ENCODE data around the gene KCTD2. TPM values are rescaled to one million over a fixed set of nuclear protein-coding genes. Genes with fewer than 3 reads are reported as not detected.
A peak's percentile ranks its signal among the peaks of the same experiment; 100 is the strongest.
"Not testable (repeated sequence)": the region's sequence is repeated elsewhere in the genome, so short reads cannot be mapped to it uniquely, and the experiment has no call there.

Gene KCTD2
- total RNA-seq, 2 experiments from 2014 or later: 20.6 to 23.3 TPM

GRCh38 chr17:75067856-75068255 is 20.8 kb downstream of the KCTD2 start:
- ChIA-PET CTCF (interaction anchor here (0.6 to 2.2 kb wide), 4 partner anchors 11 to 106 kb away, joined by 3 to 11 read pairs (median 8); no protein-coding TSS in a partner anchor), POLR2A (interaction anchor here (1.1 kb wide), 1 partner anchor 63 kb away, joined by 3 read pairs; the partner anchor contains the start of gene NT5C)
- Mint-ChIP-seq H3K4me1 (ENCODE audit: low read depth) (peaks cover 37% of the 10 kb centered on the region), H3K4me3 (no peak overlapping the region), H3K27me3 (no peaks in the 10 kb centered on the region), H3K27ac (peak overlapping the region; percentile 73), H3K36me3 (peaks cover 16% of the 10 kb centered on the region), H3K9me3 (no peaks in the 10 kb centered on the region)
- DNase-seq: peak; percentile 62
- intact Hi-C loops (cut with micrococcal nuclease): loop anchor here (5.0 kb wide), 1 partner anchor 84 kb away; the partner anchor contains the start of gene JPT1

GRCh38 chr17:75068750-75069149 is 21.7 kb downstream of the KCTD2 start:
- Mint-ChIP-seq H3K27ac (peak overlapping the region; percentile 9), H3K36me3 (peaks cover 13% of the 10 kb centered on the region), H3K4me1 (ENCODE audit: low read depth) (peaks cover 37% of the 10 kb centered on the region), H3K9me3 (no peaks in the 10 kb centered on the region), H3K4me3 (no peak overlapping the region), H3K27me3 (no peaks in the 10 kb centered on the region)
- POLR2A ChIA-PET: no interaction called here
- no peak for DNase-seq
- intact Hi-C loops (cut with micrococcal nuclease): loop anchor here (5.0 kb wide), 1 partner anchor 84 kb away; the partner anchor contains the start of gene JPT1
- CTCF ChIA-PET: interaction anchor here (0.6 to 2.2 kb wide), 6 partner anchors 9 to 1342 kb away, joined by 3 to 11 read pairs (median 6); no protein-coding TSS in a partner anchor

GRCh38 chr17:75069783-75070182 is 22.8 kb downstream of the KCTD2 start:
- DNase-seq: no peak
- Mint-ChIP-seq H3K4me3 (no peak overlapping the region), H3K9me3 (no peaks in the 10 kb centered on the region), H3K27me3 (no peaks in the 10 kb centered on the region), H3K36me3 (peaks cover 4% of the 10 kb centered on the region), H3K27ac (no peak overlapping the region), H3K4me1 (ENCODE audit: low read depth) (peaks cover 32% of the 10 kb centered on the region)
- intact Hi-C loops (cut with micrococcal nuclease): loop anchor here (5.0 kb wide), 1 partner anchor 83 kb away; the partner anchor contains the start of gene JPT1
- ChIA-PET CTCF (interaction anchor here (0.9 to 2.0 kb wide), 6 partner anchors 10 to 132 kb away, joined by 3 to 9 read pairs (median 3); no protein-coding TSS in a partner anchor), POLR2A (interaction anchor here (1.0 kb wide), 1 partner anchor 193 kb away, joined by 5 read pairs; no protein-coding TSS in a partner anchor)

GRCh38 chr17:75071478-75072271 is 24.6 kb downstream of the KCTD2 start:
- intact Hi-C loops (cut with micrococcal nuclease); H3K27ac Mint-ChIP-seq: not testable (repeated sequence)

GRCh38 chr17:75072909-75073308 is 25.9 kb downstream of the KCTD2 start:
- H3K27me3 Mint-ChIP-seq; H3K4me3 Mint-ChIP-seq; DNase-seq; H3K27ac Mint-ChIP-seq; H3K9me3 Mint-ChIP-seq; POLR2A ChIA-PET; H3K36me3 Mint-ChIP-seq; intact Hi-C loops (cut with micrococcal nuclease): not testable (repeated sequence)
- CTCF ChIA-PET: interaction anchor here (0.9 to 1.1 kb wide), 2 partner anchors 33 to 41 kb away, joined by 3 to 4 read pairs; no protein-coding TSS in a partner anchor
- H3K4me1 Mint-ChIP-seq (ENCODE audit: low read depth): peaks cover 13% of the 10 kb centered on the region

More at GRCh38 chr17:75071478-75072271, 24.6 kb downstream of the KCTD2 start:
- H3K9me3 Mint-ChIP-seq, POLR2A ChIA-PET, H3K36me3 Mint-ChIP-seq, H3K4me3 Mint-ChIP-seq, DNase-seq, H3K27me3 Mint-ChIP-seq: not testable (repeated sequence)
- peaks cover 13% of the 10 kb centered on the region for H3K4me1 Mint-ChIP-seq (ENCODE audit: low read depth)
- CTCF ChIA-PET: interaction anchor here (0.7 to 2.0 kb wide), 3 partner anchors 34 to 89 kb away, joined by 3 to 9 read pairs (median 3); no protein-coding TSS in a partner anchor

GRCh38 chr17:75073618-75074047 is 26.6 kb downstream of the KCTD2 start:
- Mint-ChIP-seq H3K27ac (no peak overlapping the region), H3K27me3 (no peaks in the 10 kb centered on the region), H3K4me3 (no peak overlapping the region), H3K9me3 (no peaks in the 10 kb centered on the region), H3K4me1 (ENCODE audit: low read depth) (peaks cover 16% of the 10 kb centered on the region), H3K36me3 (no peaks in the 10 kb centered on the region)
- POLR2A ChIA-PET: no interaction called here
- intact Hi-C loops (cut with micrococcal nuclease): no loop called here
- CTCF ChIA-PET: interaction anchor here (1.1 to 1.6 kb wide), 3 partner anchors 40 to 128 kb away, joined by 4 to 5 read pairs (median 4); partner anchors contain the start of gene NT5C
- DNase-seq: no peak

- ChIA-PET CTCF (interaction anchor here (1.3 to 1.6 kb wide), 2 partner anchors 57 to 127 kb away, joined by 4 to 5 read pairs; partner anchors contain the start of gene NT5C), POLR2A (no interaction called here)
- Mint-ChIP-seq H3K27ac (no peak overlapping the region), H3K9me3 (no peaks in the 10 kb centered on the region), H3K36me3 (no peaks in the 10 kb centered on the region), H3K4me1 (ENCODE audit: low read depth) (peaks cover 22% of the 10 kb centered on the region), H3K27me3 (no peaks in the 10 kb centered on the region), H3K4me3 (no peak overlapping the region)
- intact Hi-C loops (cut with micrococcal nuclease): no loop called here
- DNase-seq: no peak
Observed at GRCh38 chr17:75074532-75074931, 27.5 kb downstream of the KCTD2 start.

- H3K9me3 Mint-ChIP-seq: no peaks in the 10 kb centered on the region
- peaks cover 25% of the 10 kb centered on the region for H3K4me1 Mint-ChIP-seq (ENCODE audit: low read depth)
- intact Hi-C loops (cut with micrococcal nuclease): loop anchor here (5.0 kb wide), 1 partner anchor 37 kb away; no protein-coding TSS in a partner anchor
- ChIA-PET POLR2A (no interaction called here), CTCF (interaction anchor here (1.4 to 2.1 kb wide), 2 partner anchors 12 to 39 kb away, joined by 3 to 7 read pairs; partner anchors contain the start of gene SLC16A5)
- no peak for DNase-seq
- H3K27me3 Mint-ChIP-seq: no peaks in the 10 kb centered on the region
- H3K4me3 Mint-ChIP-seq: no peak overlapping the region
- H3K36me3 Mint-ChIP-seq: no peaks in the 10 kb centered on the region
- no peak overlapping the region for H3K27ac Mint-ChIP-seq
Observed at GRCh38 chr17:75075597-75076336, 28.7 kb downstream of the KCTD2 start.

GRCh38 chr17:75077072-75077495 is 30.1 kb downstream of the KCTD2 start:
- CTCF ChIA-PET: interaction anchor here (1.4 to 2.1 kb wide), 2 partner anchors 11 to 37 kb away, joined by 3 to 7 read pairs; partner anchors contain the start of gene SLC16A5
- H3K4me3 Mint-ChIP-seq: peak overlapping the region; percentile 59
- POLR2A ChIA-PET: no interaction called here
- intact Hi-C loops (cut with micrococcal nuclease): loop anchor here (5.0 kb wide), 1 partner anchor 35 kb away; no protein-coding TSS in a partner anchor
- no peaks in the 10 kb centered on the region for H3K27me3 Mint-ChIP-seq
- H3K4me1 Mint-ChIP-seq (ENCODE audit: low read depth): peaks cover 25% of the 10 kb centered on the region
- DNase-seq: no peak
- peak overlapping the region; percentile 13 for H3K27ac Mint-ChIP-seq
- no peaks in the 10 kb centered on the region for H3K36me3 Mint-ChIP-seq
- no peaks in the 10 kb centered on the region for H3K9me3 Mint-ChIP-seq

- ChIA-PET POLR2A (interaction anchor here (1.0 kb wide), 1 partner anchor 53 kb away, joined by 4 read pairs; no protein-coding TSS in a partner anchor), CTCF (interaction anchor here (1.4 to 1.9 kb wide), 3 partner anchors 10 to 116 kb away, joined by 3 to 9 read pairs (median 8); partner anchors contain the start of gene SLC16A5)
- DNase-seq: peak; percentile 67
- H3K4me3 Mint-ChIP-seq: peak overlapping the region; percentile 59
- no peaks in the 10 kb centered on the region for H3K36me3 Mint-ChIP-seq
- intact Hi-C loops (cut with micrococcal nuclease): loop anchor here (5.0 kb wide), 1 partner anchor 35 kb away; no protein-coding TSS in a partner anchor
- H3K27ac Mint-ChIP-seq: peak overlapping the region; percentile 28
- no peaks in the 10 kb centered on the region for H3K9me3 Mint-ChIP-seq
- no peaks in the 10 kb centered on the region for H3K27me3 Mint-ChIP-seq
- peaks cover 25% of the 10 kb centered on the region for H3K4me1 Mint-ChIP-seq (ENCODE audit: low read depth)
Observed at GRCh38 chr17:75077496-75078283, 30.7 kb downstream of the KCTD2 start.

Measured in activated CD4-positive, alpha-beta memory T cell treated with anti-CD3 and anti-CD28 coated beads for 36 hours (primary cell).